Measurements from ENCODE around the gene SLC35B1.

The SLC35B1 gene

GRCh38 chr17:49670002-49670401 is 37.8 kb downstream of the SLC35B1 start:
- no peak for TF ChIP-seq CTCF (conservative IDR thresholded peaks at IDR 0.05; ENCODE audit: low read depth, low read length)
- no peak overlapping the region for H3K4me3 ChIP-seq (ENCODE audit: low read depth, low read length)
- DNase-seq (ENCODE audit: low read depth) = no peak

- no peak for DNase-seq (ENCODE audit: low read depth)
- no peak for TF ChIP-seq CTCF (conservative IDR thresholded peaks at IDR 0.05; ENCODE audit: low read depth, low read length)
Observed at GRCh38 chr17:49667854-49668253, 39.9 kb downstream of the SLC35B1 start.

GRCh38 chr17:49664706-49665211 is 43.0 kb downstream of the SLC35B1 start:
- H3K4me3 ChIP-seq (ENCODE audit: low read depth, low read length) = no peak overlapping the region
- no peak for DNase-seq (ENCODE audit: low read depth)
- TF ChIP-seq CTCF (conservative IDR thresholded peaks at IDR 0.05; ENCODE audit: low read depth, low read length) = no peak

More at GRCh38 chr17:49667854-49668253, 39.9 kb downstream of the SLC35B1 start:
- H3K4me3 ChIP-seq (ENCODE audit: low read depth, low read length) = no peak overlapping the region

GRCh38 chr17:49659661-49660382 is 47.9 kb downstream of the SLC35B1 start:
- DNase-seq (ENCODE audit: low read depth) = no peak
- H3K4me3 ChIP-seq (ENCODE audit: low read depth, low read length) = no peak overlapping the region
- no peak for TF ChIP-seq CTCF (conservative IDR thresholded peaks at IDR 0.05; ENCODE audit: low read depth, low read length)

GRCh38 chr17:49656247-49656646 is 51.5 kb downstream of the SLC35B1 start:
- no peak for TF ChIP-seq CTCF (conservative IDR thresholded peaks at IDR 0.05; ENCODE audit: low read depth, low read length)
- no peak for DNase-seq (ENCODE audit: low read depth)
- H3K4me3 ChIP-seq (ENCODE audit: low read depth, low read length) = no peak overlapping the region

Measured in choroid plexus epithelial cell (primary cell).